HepG2 (cell line): Measurements from ENCODE around the gene WSCD2. TPM values are rescaled to one million over a fixed set of nuclear protein-coding genes. Genes with fewer than 3 reads are reported as not detected.

Source experiments
- CBX2 ChIP-seq, 2 experiments: fragments of 200-600 bp in 1 of 2; sonication (generic); formaldehyde crosslinking in 1 of 2; IDR thresholded peaks; 2 replicates each; pipeline versions ENCODE4 v1.7.0 to v1.8.1; 2018 to 2022; ENCODE audit warnings: low read depth in 2 of 2, low read length in 1 of 2, mild to moderate bottlenecking in 1 of 2, missing genetic modification reagents in 1 of 2
- CENPBD1 ChIP-seq: sonication (generic); formaldehyde crosslinking; IDR thresholded peaks from 2 replicates; pipeline ENCODE4 v1.8.0; 2022; ENCODE audit warnings: missing genetic modification reagents, low read depth, mild to moderate bottlenecking, borderline replicate concordance
- DNMT3B ChIP-seq: conservative IDR thresholded peaks from 2 replicates; pipeline ENCODE4 v1.6.1; 2016; ENCODE audit warnings: missing biosample characterization, control low read depth
- ERF ChIP-seq: IDR thresholded peaks from 2 replicates; pipeline ENCODE4 v1.6.1; 2018; ENCODE audit warnings: missing biosample characterization, missing genetic modification reagents
- ESRRA ChIP-seq: sonication (generic); formaldehyde crosslinking; IDR thresholded peaks from 2 replicates; pipeline ENCODE4 v1.5.1; 2020; ENCODE audit warnings: mild to moderate bottlenecking, low read depth, missing genetic modification reagents
- HMG20B ChIP-seq: conservative IDR thresholded peaks from 2 replicates; pipeline ENCODE4 v1.6.1; 2016; ENCODE audit warnings: missing genetic modification reagents, missing compliant biosample characterization
- HNRNPUL1 ChIP-seq: fragments of 200-400 bp; formaldehyde crosslinking; IDR thresholded peaks from 2 replicates; pipeline ENCODE4 v1.6.1; 2017; ENCODE audit warnings: low read depth, mild to moderate bottlenecking, low read length, moderate library complexity
- KDM4B ChIP-seq: sonication (generic); formaldehyde crosslinking; IDR thresholded peaks from 2 replicates; pipeline ENCODE4 v1.4.0; 2020; ENCODE audit warnings: missing genetic modification reagents
- KMT2B ChIP-seq: IDR thresholded peaks from 2 replicates; pipeline ENCODE4 v1.6.1; 2016; ENCODE audit warnings: missing genetic modification reagents, missing compliant biosample characterization
- MEIS1 ChIP-seq: sonication (generic); formaldehyde crosslinking; IDR thresholded peaks from 2 replicates; pipeline ENCODE4 v1.9.0; 2021; ENCODE audit warnings: mild to moderate bottlenecking, missing genetic modification reagents, moderate library complexity, borderline replicate concordance
- NFIB ChIP-seq: sonication (generic); formaldehyde crosslinking; IDR thresholded peaks from 2 replicates; pipeline ENCODE4 v1.9.0; 2021; ENCODE audit warnings: missing genetic modification reagents, mild to moderate bottlenecking, borderline replicate concordance
- TFE3 ChIP-seq: IDR thresholded peaks from 2 replicates; pipeline ENCODE4 v1.6.1; 2016
- TGIF2 ChIP-seq: IDR thresholded peaks from 2 replicates; pipeline ENCODE4 v1.6.1; 2016; ENCODE audit warnings: control low read depth, missing compliant biosample characterization
- ZBTB44 ChIP-seq: sonication (generic); formaldehyde crosslinking; IDR thresholded peaks from 2 replicates; pipeline ENCODE4 v1.4.0; 2020; ENCODE audit warnings: missing genetic modification reagents
- ZFP91 ChIP-seq: sonication (generic); formaldehyde crosslinking; IDR thresholded peaks from 2 replicates; pipeline ENCODE4 v1.9.0; 2022; ENCODE audit warnings: missing genetic modification reagents, mild to moderate bottlenecking, borderline replicate concordance
- ZNF101 ChIP-seq: sonication (generic); formaldehyde crosslinking; IDR thresholded peaks from 2 replicates; pipeline ENCODE4 v1.4.0; 2020; ENCODE audit warnings: mild to moderate bottlenecking, low read depth, missing genetic modification reagents, borderline replicate concordance
- polyA plus RNA-seq, 8 experiments: library from polyadenylated mRNA; depleted of rRNA in 3 of 8; stranded (reverse) in 7 of 8; unstranded in 1 of 8; fragments of >200 nt; fragmentation: Illumina TruSeq in 4 of 8; extraction: Trizol in 4 of 8; gene quantifications; 2 replicates each; pipeline versions ENCODE4 v1.2.1 to v1.2.3, GENCODE V29; 2011 to 2016; ENCODE audit warnings: low read depth in 4 of 8, missing spikeins in 1 of 8, mixed read lengths in 1 of 8; ENCODE audit not compliant: insufficient read depth in 1 of 8
- total RNA-seq, 5 experiments: library from RNA; depleted of rRNA; stranded (reverse); fragments of >200 nt; fragmentation: Illumina TruSeq; extraction: Trizol; gene quantifications; 2 replicates each; pipeline ENCODE4 v1.2.3, GENCODE V29; 2016; ENCODE audit warnings: low read depth in 1 of 5
- TF ChIP-seq, protein P1 (sequence below): sonication (generic); formaldehyde crosslinking; IDR thresholded peaks from 2 replicates; pipeline ENCODE4 v1.5.0; 2020; ENCODE audit warnings: mild to moderate bottlenecking, missing genetic modification reagents, moderate library complexity
- TF ChIP-seq, protein P2 (sequence below): sonication (generic); formaldehyde crosslinking; IDR thresholded peaks from 2 replicates; pipeline ENCODE4 v1.5.0; 2020; ENCODE audit warnings: mild to moderate bottlenecking, low read depth, missing genetic modification reagents, borderline replicate concordance

WSCD2 gene
- total and polyA plus RNA-seq, 2 of the 13 experiments (the other 11 are each of a cell fraction or from before 2014, with no cell fraction given) = not detected

DNA sequence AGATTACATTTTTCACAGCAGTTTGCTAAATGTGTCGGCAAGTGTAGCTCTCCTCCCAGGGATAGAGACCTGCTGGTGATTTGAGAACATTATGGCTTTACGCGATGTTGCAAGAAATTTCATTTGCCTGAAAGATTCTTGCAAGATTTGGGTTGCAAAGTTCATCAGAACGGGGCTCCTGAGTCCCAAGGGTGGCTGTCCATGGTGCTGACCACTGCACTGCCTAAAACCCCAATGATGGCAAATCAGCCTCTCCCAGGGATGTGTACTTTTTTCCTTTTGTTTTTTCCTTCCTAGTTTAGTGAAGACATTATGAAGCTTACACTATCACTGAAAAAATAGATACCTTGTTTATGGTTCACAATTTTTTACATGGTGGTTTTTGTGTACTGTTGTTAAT lies 85.4 kb downstream of the WSCD2 start (continued):
- no peak for TF ChIP-seq ZFP91 (CRISPR knock-in tag)
- 0 out of 2 replicates have a peak, but pooled peaks have one; percentile 28 for TF ChIP-seq KMT2B (CRISPR knock-in tag)
- TF ChIP-seq ERF (CRISPR knock-in tag) = peak; percentile 75; the same call in 1 of the 2 replicates
- TF ChIP-seq CENPBD1 = no peak
- 0 out of 2 replicates have a peak, but pooled peaks have one; percentile 40 for TF ChIP-seq KDM4B (CRISPR knock-in tag)
- TF ChIP-seq, protein P1, sequence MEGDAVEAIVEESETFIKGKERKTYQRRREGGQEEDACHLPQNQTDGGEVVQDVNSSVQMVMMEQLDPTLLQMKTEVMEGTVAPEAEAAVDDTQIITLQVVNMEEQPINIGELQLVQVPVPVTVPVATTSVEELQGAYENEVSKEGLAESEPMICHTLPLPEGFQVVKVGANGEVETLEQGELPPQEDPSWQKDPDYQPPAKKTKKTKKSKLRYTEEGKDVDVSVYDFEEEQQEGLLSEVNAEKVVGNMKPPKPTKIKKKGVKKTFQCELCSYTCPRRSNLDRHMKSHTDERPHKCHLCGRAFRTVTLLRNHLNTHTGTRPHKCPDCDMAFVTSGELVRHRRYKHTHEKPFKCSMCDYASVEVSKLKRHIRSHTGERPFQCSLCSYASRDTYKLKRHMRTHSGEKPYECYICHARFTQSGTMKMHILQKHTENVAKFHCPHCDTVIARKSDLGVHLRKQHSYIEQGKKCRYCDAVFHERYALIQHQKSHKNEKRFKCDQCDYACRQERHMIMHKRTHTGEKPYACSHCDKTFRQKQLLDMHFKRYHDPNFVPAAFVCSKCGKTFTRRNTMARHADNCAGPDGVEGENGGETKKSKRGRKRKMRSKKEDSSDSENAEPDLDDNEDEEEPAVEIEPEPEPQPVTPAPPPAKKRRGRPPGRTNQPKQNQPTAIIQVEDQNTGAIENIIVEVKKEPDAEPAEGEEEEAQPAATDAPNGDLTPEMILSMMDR = no peak
- TF ChIP-seq NFIB (CRISPR knock-in tag) = no peak
- TF ChIP-seq TGIF2 = 0 out of 2 replicates have a peak, but pooled peaks have one; percentile 34
- TF ChIP-seq, protein P2, sequence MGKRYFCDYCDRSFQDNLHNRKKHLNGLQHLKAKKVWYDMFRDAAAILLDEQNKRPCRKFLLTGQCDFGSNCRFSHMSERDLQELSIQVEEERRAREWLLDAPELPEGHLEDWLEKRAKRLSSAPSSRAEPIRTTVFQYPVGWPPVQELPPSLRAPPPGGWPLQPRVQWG (CRISPR knock-in tag) = no peak
- TF ChIP-seq ZNF101 = no peak
- TF ChIP-seq ESRRA = no peak
- TF ChIP-seq ZBTB44 = 0 out of 2 replicates have a peak, but pooled peaks have one; percentile 33
- TF ChIP-seq TFE3 (CRISPR knock-in tag) = 0 out of 2 replicates have a peak, but pooled peaks have one; percentile 22
- TF ChIP-seq CBX2 (IDR thresholded peaks at IDR 0.05; ENCODE audit: low read depth, low read length) = no peak
- TF ChIP-seq CBX2 (CRISPR knock-in tag; IDR thresholded peaks at IDR 0.05; ENCODE audit: low read depth) = no peak
- no peak for TF ChIP-seq MEIS1 (CRISPR knock-in tag)
- TF ChIP-seq HMG20B (CRISPR knock-in tag) = no peak
- TF ChIP-seq HNRNPUL1 = no peak
- TF ChIP-seq DNMT3B = 0 out of 2 replicates have a peak, but pooled peaks have one; percentile 74
